Measurements from ENCODE around the gene HMGA1. TPM values are rescaled to one million over a fixed set of nuclear protein-coding genes. Genes with fewer than 3 reads are reported as not detected.

The HMGA1 gene
- total and polyA plus RNA-seq, 2 experiments from 2014 or later, result 243 to 332 TPM

- Histone ChIP-seq H3K79me2 (ENCODE audit: insufficient read depth) (peaks cover 23% of the 10 kb centered on the region), H3K4me3 (no peak overlapping the region), H3K9me3 (ENCODE audit: low read depth) (no peaks in the 10 kb centered on the region), H3K4me2 (ENCODE audit: unreplicated experiment) (no peak overlapping the region), H3K36me3 (ENCODE audit: low read depth) (no peaks in the 10 kb centered on the region), H2AFZ (no peak overlapping the region), H4K20me1 (ENCODE audit: insufficient read depth) (no peaks in the 10 kb centered on the region), H3K27ac (no peak overlapping the region), H3K4me1 (ENCODE audit: insufficient read depth) (peaks cover 21% of the 10 kb centered on the region), H3K27me3 (replicated peaks; ENCODE audit: insufficient read depth) (no peaks in the 10 kb centered on the region), H3K9me2 (ENCODE audit: insufficient read depth) (no peaks in the 10 kb centered on the region), H3F3A (ENCODE audit: insufficient read depth) (peaks cover 24% of the 10 kb centered on the region; the same call in 1 of the 2 replicates), H3K9ac (no peak overlapping the region)
- no peak for DNase-seq
- 86 to 87% methylated on average over 22 to 53 of the region's 53 CpGs for WGBS, 2 experiments (ENCODE audit: low coverage in 1 of 2, low lambda C conversion rate in 2 of 2, missing lambda C conversion rate in 2 of 2)
- TF ChIP-seq EZH2phosphoT487 (IDR thresholded peaks at IDR 0.05; ENCODE audit: insufficient read depth, low read depth) (no peak), EZH2 (IDR thresholded peaks at IDR 0.05; ENCODE audit: insufficient read depth, poor library complexity, severe bottlenecking) (no peak)
- in situ Hi-C loops (cut with MboI), result no loop called here
These were observed 1.9 kb upstream of the HMGA1 start for GRCh38 chr6:34234667-34235306.

GRCh38 chr6:34235307-34236130 is 1.2 kb upstream of the HMGA1 start:
- peak; percentile 91 for DNase-seq
- no peak for TF ChIP-seq EZH2 (IDR thresholded peaks at IDR 0.05; ENCODE audit: insufficient read depth, poor library complexity, severe bottlenecking)
- TF ChIP-seq EZH2phosphoT487 (IDR thresholded peaks at IDR 0.05; ENCODE audit: insufficient read depth, low read depth), result no peak
- H3K79me2 ChIP-seq (ENCODE audit: insufficient read depth), result peaks cover 31% of the 10 kb centered on the region
- H4K20me1 ChIP-seq (ENCODE audit: insufficient read depth), result no peaks in the 10 kb centered on the region
- peaks cover 24% of the 10 kb centered on the region for H3F3A ChIP-seq (ENCODE audit: insufficient read depth)
- H3K4me2 ChIP-seq (ENCODE audit: unreplicated experiment), result peak overlapping the region; percentile 50
- H2AFZ ChIP-seq, result peak overlapping the region; percentile 61
- peak overlapping the region; percentile 42 for H3K27ac ChIP-seq
- 26 to 27% methylated on average over 23 to 70 of the region's 75 CpGs for WGBS, 2 experiments (ENCODE audit: low coverage in 1 of 2, low lambda C conversion rate in 2 of 2, missing lambda C conversion rate in 2 of 2)
- no peaks in the 10 kb centered on the region for H3K27me3 ChIP-seq (replicated peaks; ENCODE audit: insufficient read depth)
- H3K9me2 ChIP-seq (ENCODE audit: insufficient read depth), result no peaks in the 10 kb centered on the region
- H3K36me3 ChIP-seq (ENCODE audit: low read depth), result no peaks in the 10 kb centered on the region
- peak overlapping the region; percentile 76 for H3K4me3 ChIP-seq
- peak overlapping the region; percentile 72 for H3K9ac ChIP-seq
- in situ Hi-C loops (cut with MboI), result no loop called here
- no peaks in the 10 kb centered on the region for H3K9me3 ChIP-seq (ENCODE audit: low read depth)
- H3K4me1 ChIP-seq (ENCODE audit: insufficient read depth), result peaks cover 24% of the 10 kb centered on the region

GRCh38 chr6:34236131-34236442 is 586 bp upstream of the HMGA1 start:
- Histone ChIP-seq H3K9ac (peak overlapping the region; percentile 72), H3K4me3 (peak overlapping the region; percentile 76), H3K27me3 (replicated peaks; ENCODE audit: insufficient read depth) (no peaks in the 10 kb centered on the region), H3K9me3 (ENCODE audit: low read depth) (no peaks in the 10 kb centered on the region), H2AFZ (peak overlapping the region; percentile 61), H3K4me2 (ENCODE audit: unreplicated experiment) (peak overlapping the region; percentile 50), H3K36me3 (ENCODE audit: low read depth) (0 out of 2 replicates have a peak, but pooled peaks cover 2% of the 10 kb centered on the region), H3K79me2 (ENCODE audit: insufficient read depth) (peaks cover 36% of the 10 kb centered on the region), H4K20me1 (ENCODE audit: insufficient read depth) (no peaks in the 10 kb centered on the region), H3K9me2 (ENCODE audit: insufficient read depth) (no peaks in the 10 kb centered on the region), H3K4me1 (ENCODE audit: insufficient read depth) (peaks cover 25% of the 10 kb centered on the region), H3F3A (ENCODE audit: insufficient read depth) (peaks cover 25% of the 10 kb centered on the region), H3K27ac (peak overlapping the region; percentile 42)
- peak; percentile 33 for DNase-seq
- TF ChIP-seq EZH2 (IDR thresholded peaks at IDR 0.05; ENCODE audit: insufficient read depth, poor library complexity, severe bottlenecking), result no peak
- 53 to 57% methylated on average over 13 of the region's 13 CpGs for WGBS, 2 experiments (ENCODE audit: low coverage in 1 of 2, low lambda C conversion rate in 2 of 2, missing lambda C conversion rate in 2 of 2)
- in situ Hi-C loops (cut with MboI), result no loop called here

- peak overlapping the region; percentile 88 for H3K9ac ChIP-seq
- WGBS, 2 experiments (ENCODE audit: low coverage in 1 of 2, low lambda C conversion rate in 2 of 2, missing lambda C conversion rate in 2 of 2), result 1 to 10% methylated on average over 2 to 15 of the region's 78 CpGs
- no peaks in the 10 kb centered on the region for H3K9me3 ChIP-seq (ENCODE audit: low read depth)
- peak overlapping the region; percentile 96 for H3K4me2 ChIP-seq (ENCODE audit: unreplicated experiment)
- TF ChIP-seq EZH2 (IDR thresholded peaks at IDR 0.05; ENCODE audit: insufficient read depth, poor library complexity, severe bottlenecking) (no peak), EZH2phosphoT487 (IDR thresholded peaks at IDR 0.05; ENCODE audit: insufficient read depth, low read depth) (no peak)
- H3K79me2 ChIP-seq (ENCODE audit: insufficient read depth), result peaks cover 41% of the 10 kb centered on the region
- H3K36me3 ChIP-seq (ENCODE audit: low read depth), result peaks cover 6% of the 10 kb centered on the region; the same call in 1 of the 2 replicates
- H3K4me1 ChIP-seq (ENCODE audit: insufficient read depth), result peaks cover 30% of the 10 kb centered on the region
- no peaks in the 10 kb centered on the region for H3K27me3 ChIP-seq (replicated peaks; ENCODE audit: insufficient read depth)
- peak overlapping the region; percentile 42; the same call in 1 of the 2 replicates for H3K27ac ChIP-seq
- H4K20me1 ChIP-seq (ENCODE audit: insufficient read depth), result no peaks in the 10 kb centered on the region
- DNase-seq, result peak; percentile 64
- in situ Hi-C loops (cut with MboI), result no loop called here
- peak overlapping the region; percentile 97 for H3K4me3 ChIP-seq
- H2AFZ ChIP-seq, result peak overlapping the region; percentile 73
- H3K9me2 ChIP-seq (ENCODE audit: insufficient read depth), result no peaks in the 10 kb centered on the region
- H3F3A ChIP-seq (ENCODE audit: insufficient read depth), result peaks cover 33% of the 10 kb centered on the region
These were observed 646 bp downstream of the HMGA1 start for GRCh38 chr6:34237316-34237721.
